HFF-Myc (cell line): ENCODE measurements around the gene SOX9.

Experiments used
- DNase-seq: peaks from one replicate; pipeline ENCODE4 v3.0.0-alpha.2; 2011; ENCODE audit warnings: low read depth; ENCODE audit errors: extremely low read depth
- H3K4me3 ChIP-seq: replicated peaks from 2 replicates; pipeline ENCODE4 v1.5.1; 2011; ENCODE audit warnings: low read depth, mild to moderate bottlenecking, control low read depth, low read length
- TF ChIP-seq, protein P1 (sequence below): IDR thresholded peaks from 2 replicates; pipeline ENCODE4 v1.5.1; 2012; ENCODE audit warnings: mild to moderate bottlenecking, low read depth, low read length, control low read depth; ENCODE audit errors: missing control alignments

Gene SOX9

GRCh38 chr17:72167593-72167992 is 46.8 kb downstream of the SOX9 start:
- no peak overlapping the region for H3K4me3 ChIP-seq
- TF ChIP-seq, protein P1, sequence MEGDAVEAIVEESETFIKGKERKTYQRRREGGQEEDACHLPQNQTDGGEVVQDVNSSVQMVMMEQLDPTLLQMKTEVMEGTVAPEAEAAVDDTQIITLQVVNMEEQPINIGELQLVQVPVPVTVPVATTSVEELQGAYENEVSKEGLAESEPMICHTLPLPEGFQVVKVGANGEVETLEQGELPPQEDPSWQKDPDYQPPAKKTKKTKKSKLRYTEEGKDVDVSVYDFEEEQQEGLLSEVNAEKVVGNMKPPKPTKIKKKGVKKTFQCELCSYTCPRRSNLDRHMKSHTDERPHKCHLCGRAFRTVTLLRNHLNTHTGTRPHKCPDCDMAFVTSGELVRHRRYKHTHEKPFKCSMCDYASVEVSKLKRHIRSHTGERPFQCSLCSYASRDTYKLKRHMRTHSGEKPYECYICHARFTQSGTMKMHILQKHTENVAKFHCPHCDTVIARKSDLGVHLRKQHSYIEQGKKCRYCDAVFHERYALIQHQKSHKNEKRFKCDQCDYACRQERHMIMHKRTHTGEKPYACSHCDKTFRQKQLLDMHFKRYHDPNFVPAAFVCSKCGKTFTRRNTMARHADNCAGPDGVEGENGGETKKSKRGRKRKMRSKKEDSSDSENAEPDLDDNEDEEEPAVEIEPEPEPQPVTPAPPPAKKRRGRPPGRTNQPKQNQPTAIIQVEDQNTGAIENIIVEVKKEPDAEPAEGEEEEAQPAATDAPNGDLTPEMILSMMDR = no peak
- no peak for DNase-seq

GRCh38 chr17:72169823-72170222 is 49.0 kb downstream of the SOX9 start:
- TF ChIP-seq, protein P1 = no peak
- H3K4me3 ChIP-seq = no peak overlapping the region
- DNase-seq = no peak

DNA sequence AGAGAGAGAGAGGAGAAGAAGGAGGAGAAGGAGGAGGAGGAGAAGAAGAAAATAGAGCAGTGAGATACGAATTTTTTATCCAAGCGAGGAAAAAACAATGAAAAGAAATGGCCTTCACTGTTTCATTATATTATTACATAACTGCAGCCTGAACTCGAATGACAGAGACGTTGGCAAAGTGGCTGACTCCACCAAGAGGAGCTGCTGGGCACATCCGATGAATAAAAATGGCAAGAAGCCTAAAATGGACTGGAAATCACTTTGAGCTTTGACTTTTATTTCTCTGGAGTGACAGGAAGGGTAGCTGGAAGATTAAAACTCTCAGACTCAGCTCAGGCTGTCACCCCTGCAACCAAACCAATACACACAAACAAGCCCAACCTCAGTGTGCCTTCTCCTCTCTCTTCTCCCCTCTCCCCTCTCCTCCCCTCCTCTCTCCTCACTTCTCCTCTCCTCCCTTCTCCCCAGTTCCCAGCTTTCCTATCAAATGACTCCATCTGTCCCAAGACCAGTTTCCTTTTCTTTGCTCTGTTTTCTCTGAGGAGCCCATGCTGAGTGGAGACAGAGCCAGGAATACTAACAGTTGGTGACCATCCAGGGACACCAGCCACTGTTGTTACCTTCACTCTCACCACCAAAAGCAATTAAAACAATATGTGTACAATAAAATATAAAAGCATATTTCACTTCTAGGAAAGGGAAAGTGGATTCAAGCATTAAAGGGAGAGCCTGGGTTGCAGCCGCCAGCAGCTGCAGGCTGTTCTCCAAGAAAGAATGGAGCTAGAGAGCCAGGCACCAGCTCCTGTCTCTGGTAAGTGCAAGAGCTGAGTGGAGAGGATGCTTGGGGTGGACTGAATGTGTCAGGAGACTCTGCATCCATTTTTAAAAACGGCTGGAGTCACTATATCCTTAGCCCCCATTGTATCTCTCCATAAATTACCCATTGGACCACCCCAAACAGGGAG is 51.2 kb downstream of the SOX9 start:
- H3K4me3 ChIP-seq = no peak overlapping the region
- TF ChIP-seq, protein P1 = no peak
- no peak for DNase-seq

DNA sequence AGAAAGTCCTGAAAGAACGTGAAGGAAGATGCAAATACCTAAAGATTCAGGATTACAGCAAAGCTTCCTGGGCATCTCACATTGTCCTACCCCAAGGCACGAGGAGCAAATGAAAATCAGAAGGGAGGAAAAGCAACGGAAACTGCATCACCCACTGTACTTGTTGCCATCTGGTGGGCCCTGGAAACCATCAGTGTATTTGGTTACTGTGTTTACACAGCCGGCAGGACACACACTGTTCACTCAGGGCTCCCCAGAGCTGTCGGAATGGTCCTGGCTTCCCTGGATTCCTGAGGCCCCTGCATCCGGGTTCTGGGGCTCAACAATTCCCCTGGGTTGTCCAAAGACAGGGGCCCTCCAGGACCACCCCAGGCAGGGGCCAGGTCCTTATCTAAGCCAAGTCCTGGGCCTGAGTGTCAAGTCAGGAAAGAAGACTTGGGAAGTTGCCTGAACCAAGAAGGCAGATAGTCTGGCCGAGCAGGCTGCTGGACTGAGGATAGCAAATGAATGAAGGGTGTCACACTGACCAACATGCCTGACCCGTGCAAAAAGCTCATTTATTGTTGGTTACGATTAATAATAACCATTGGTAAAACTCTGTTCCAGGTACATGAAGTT is 52.8 kb downstream of the SOX9 start:
- DNase-seq = no peak
- no peak overlapping the region for H3K4me3 ChIP-seq

GRCh38 chr17:72175263-72175662 is 54.4 kb downstream of the SOX9 start:
- TF ChIP-seq, protein P1 = no peak
- no peak for DNase-seq
- H3K4me3 ChIP-seq = no peak overlapping the region

More for the DNA sequence above, 52.8 kb downstream of the SOX9 start:
- TF ChIP-seq, protein P1 = no peak
